ENCODE measurements around the gene ATF3.

DNA sequence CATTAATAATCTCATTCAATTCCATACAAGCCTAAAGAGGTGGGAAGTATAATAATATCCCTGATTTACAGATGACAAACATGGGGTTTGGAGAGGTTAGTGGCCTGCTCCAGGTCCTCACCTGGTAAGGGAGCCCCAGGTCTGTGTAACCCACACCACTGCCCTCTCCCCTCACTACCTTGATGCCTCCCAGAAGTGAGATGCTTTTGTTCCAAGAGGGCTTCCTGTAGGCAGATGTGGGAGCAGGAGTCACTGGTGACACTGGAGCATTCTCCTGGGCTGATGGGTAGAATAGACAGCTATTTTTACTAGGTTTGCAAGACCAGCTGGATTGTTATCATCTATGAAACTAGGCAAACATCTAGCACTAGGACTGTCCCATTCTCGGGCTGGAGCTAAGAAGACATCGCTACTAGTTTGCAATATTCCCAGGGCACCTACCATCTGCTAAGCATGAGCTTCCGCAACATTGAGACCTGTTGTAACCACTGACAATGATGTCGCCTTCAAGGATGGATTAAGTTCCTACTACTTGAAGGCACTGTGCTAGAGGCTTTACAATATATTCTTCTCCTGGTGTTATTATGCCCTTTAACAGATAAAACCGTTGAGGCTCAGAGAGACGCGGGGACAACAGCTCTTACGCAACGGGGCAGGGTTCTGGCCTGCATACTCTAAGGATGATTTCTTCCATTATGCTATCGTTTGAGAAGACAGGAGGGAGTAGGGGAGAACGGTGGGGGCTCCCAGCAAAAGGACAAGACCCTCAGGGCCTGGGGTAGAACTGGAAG lies 56.0 kb downstream of the ATF3 start:
- TF ChIP-seq, protein P1, sequence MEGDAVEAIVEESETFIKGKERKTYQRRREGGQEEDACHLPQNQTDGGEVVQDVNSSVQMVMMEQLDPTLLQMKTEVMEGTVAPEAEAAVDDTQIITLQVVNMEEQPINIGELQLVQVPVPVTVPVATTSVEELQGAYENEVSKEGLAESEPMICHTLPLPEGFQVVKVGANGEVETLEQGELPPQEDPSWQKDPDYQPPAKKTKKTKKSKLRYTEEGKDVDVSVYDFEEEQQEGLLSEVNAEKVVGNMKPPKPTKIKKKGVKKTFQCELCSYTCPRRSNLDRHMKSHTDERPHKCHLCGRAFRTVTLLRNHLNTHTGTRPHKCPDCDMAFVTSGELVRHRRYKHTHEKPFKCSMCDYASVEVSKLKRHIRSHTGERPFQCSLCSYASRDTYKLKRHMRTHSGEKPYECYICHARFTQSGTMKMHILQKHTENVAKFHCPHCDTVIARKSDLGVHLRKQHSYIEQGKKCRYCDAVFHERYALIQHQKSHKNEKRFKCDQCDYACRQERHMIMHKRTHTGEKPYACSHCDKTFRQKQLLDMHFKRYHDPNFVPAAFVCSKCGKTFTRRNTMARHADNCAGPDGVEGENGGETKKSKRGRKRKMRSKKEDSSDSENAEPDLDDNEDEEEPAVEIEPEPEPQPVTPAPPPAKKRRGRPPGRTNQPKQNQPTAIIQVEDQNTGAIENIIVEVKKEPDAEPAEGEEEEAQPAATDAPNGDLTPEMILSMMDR (IDR thresholded peaks at IDR 0.05) = no peak
- no peak for TF ChIP-seq POLR2A (IDR thresholded peaks at IDR 0.05)

Measured in esophagus squamous epithelium (tissue), 4 donors.